K562 (cell line): ENCODE results near the gene TM9SF4. TPM values are rescaled to one million over a fixed set of nuclear protein-coding genes. Genes with fewer than 3 reads are reported as not detected.
A peak's percentile ranks its signal among the peaks of the same experiment; 100 is the strongest.

Source experiments
- ATAC-seq: fragments of 200-7000 bp; cut with Tn5 transposase; 3 replicates; pipeline ENCODE4 v1.9.1; 2020; ENCODE audit warnings: moderate library complexity
- BruUV-seq: library from RNA; stranded (reverse); fragments of 400-500 nt; replicated peaks from 2 replicates; lab custom pipeline; 2021; lab: Mats Ljungman, UMichigan
- CTCF ChIA-PET: fragments of 300-600 bp; formaldehyde crosslinking; extraction: SDS; loops from one replicate; lab custom pipeline; 2021; ENCODE audit warnings: low intra/inter-chr PET ratio; lab: Yijun Ruan, JAX
- POLR2A ChIA-PET: fragments of 300-600, 350-650 bp; sonication (Branson Sonifier 250); formaldehyde crosslinking; extraction: SDS; loops from one replicate; lab custom pipeline; 2021; ENCODE audit warnings: antibody characterized with exemption, inconsistent platforms; lab: Yijun Ruan, JAX
- DNase-seq, 4 experiments: peaks; one replicate each; pipeline versions ENCODE4 v3.0.0 to v3.0.0-alpha.2; 2011 to 2018; ENCODE audit warnings: low spot score in 3 of 4, mixed read lengths in 3 of 4; ENCODE audit errors: extremely low read depth in 1 of 4
- FAIRE-seq: peaks from 2 replicates; lab custom pipeline; 2011; peaks lifted over from hg19 to GRCh38; lab: Jason Lieb, UNC
- H2AFZ ChIP-seq: 2 replicates; pipeline ENCODE4 v1.6.0; 2011; ENCODE audit warnings: low read depth, low read length, control low read depth, inconsistent platforms
- H3K27ac ChIP-seq: fragments of 200-600 bp; 3 replicates; pipeline ENCODE4 v1.8.0; 2011; ENCODE audit warnings: low read depth, mild to moderate bottlenecking, control low read depth, inconsistent platforms, low read length, moderate library complexity, mixed read lengths; ENCODE audit errors: extremely low read depth
- H3K27me3 ChIP-seq, 2 experiments: fragments of 300-600 bp in 1 of 2; 2 replicates in 1 of 2; 3 replicates in 1 of 2; pipeline versions ENCODE4 v1.6.0 to v1.8.0; 2011; ENCODE audit warnings: inconsistent platforms in 2 of 2, low read length in 2 of 2, mild to moderate bottlenecking in 1 of 2, mixed read lengths in 1 of 2, moderate library complexity in 1 of 2; ENCODE audit not compliant: control insufficient read depth in 2 of 2, insufficient read depth in 2 of 2
- H3K36me3 ChIP-seq: fragments of 300-600 bp; 3 replicates; pipeline ENCODE4 v1.8.0; 2011; ENCODE audit warnings: mild to moderate bottlenecking, low read length, inconsistent platforms; ENCODE audit not compliant: control insufficient read depth, insufficient read depth
- H3K4me1 ChIP-seq, 2 experiments: fragments of 200-600 bp in 1 of 2; replicated peaks in 1 of 2; 2 replicates in 1 of 2; 3 replicates in 1 of 2; pipeline versions ENCODE4 v1.5.1 to v1.8.0; 2011; ENCODE audit warnings: inconsistent platforms in 2 of 2, low read length in 2 of 2, mild to moderate bottlenecking in 1 of 2, mixed read lengths in 1 of 2, moderate library complexity in 1 of 2; ENCODE audit not compliant: control insufficient read depth in 2 of 2, insufficient read depth in 2 of 2
- H3K4me2 ChIP-seq: 2 replicates; pipeline ENCODE4 v1.6.1; 2011; ENCODE audit warnings: low read length, control low read depth, inconsistent platforms, mixed read lengths; ENCODE audit not compliant: insufficient read depth
- H3K4me3 ChIP-seq: fragments of 200-600 bp; sonication (generic), shearing (Covaris generic); 2 replicates; pipeline ENCODE4 v1.5.1; 2016; ENCODE audit warnings: control low read depth, inconsistent platforms
- H3K79me2 ChIP-seq: fragments of 200-600 bp; 3 replicates; pipeline ENCODE4 v1.8.0; 2011; ENCODE audit warnings: low read length, inconsistent platforms; ENCODE audit not compliant: control insufficient read depth, insufficient read depth
- H3K9ac ChIP-seq, 2 experiments: 2 replicates each; pipeline versions ENCODE4 v1.6.0 to v1.6.1; 2011; ENCODE audit warnings: low read depth in 2 of 2, low read length in 2 of 2, control low read depth in 1 of 2, inconsistent platforms in 1 of 2, mild to moderate bottlenecking in 1 of 2, mixed read lengths in 1 of 2; ENCODE audit not compliant: insufficient read depth in 1 of 2
- H3K9me1 ChIP-seq: one replicate; pipeline ENCODE4 v1.6.0; 2011; ENCODE audit warnings: inconsistent platforms, mild to moderate bottlenecking, low read length, moderate library complexity; ENCODE audit not compliant: control insufficient read depth, insufficient read depth
- H3K9me3 ChIP-seq: replicated peaks from 2 replicates; pipeline ENCODE4 v1.5.1; 2011; ENCODE audit warnings: low read depth, low read length, inconsistent platforms; ENCODE audit not compliant: control insufficient read depth, insufficient read depth
- H4K20me1 ChIP-seq: replicated peaks from 2 replicates; pipeline ENCODE4 v1.6.1; 2011; ENCODE audit warnings: low read length, inconsistent platforms, mixed read lengths; ENCODE audit not compliant: control insufficient read depth, insufficient read depth
- BCOR ChIP-seq: fragments of 450-650 bp; IDR thresholded peaks from 2 replicates; pipeline ENCODE4 v1.6.1; 2016
- BHLHE40 ChIP-seq: IDR thresholded peaks from 2 replicates; pipeline ENCODE4 v1.6.1; 2011; ENCODE audit warnings: low read length, improper control_type of control experiment
- ELF1 ChIP-seq: fragments of 200-800 bp; sonication (Bioruptor generic); IDR thresholded peaks from 2 replicates; pipeline ENCODE4 v1.6.1; 2016; ENCODE audit warnings: missing genetic modification characterization, missing compliant biosample characterization
- FOXK2 ChIP-seq, 2 experiments: fragments of 450-650 bp; IDR thresholded peaks in 1 of 2; conservative IDR thresholded peaks in 1 of 2; 2 replicates each; pipeline ENCODE4 v1.6.1; 2016; ENCODE audit warnings: low read depth in 2 of 2, mild to moderate bottlenecking in 1 of 2
- GATA2 ChIP-seq: sonication (generic); formaldehyde crosslinking; IDR thresholded peaks from 2 replicates; pipeline ENCODE4 v1.4.0; 2020; ENCODE audit warnings: mild to moderate bottlenecking, missing genetic modification reagents
- KAT7 ChIP-seq: sonication (generic); formaldehyde crosslinking; IDR thresholded peaks from 2 replicates; pipeline ENCODE4 v1.8.0; 2022; ENCODE audit warnings: missing genetic modification reagents, mild to moderate bottlenecking, borderline replicate concordance
- KAT8 ChIP-seq: fragments of 450-650 bp; IDR thresholded peaks from 2 replicates; pipeline ENCODE4 v1.6.1; 2016; ENCODE audit warnings: low read depth, mild to moderate bottlenecking
- KDM1A ChIP-seq, 2 experiments: fragments of 450-650 bp; IDR thresholded peaks; 2 replicates each; pipeline ENCODE4 v1.6.1; 2016; ENCODE audit warnings: mild to moderate bottlenecking in 2 of 2
- MECOM ChIP-seq: fragments of 250-450 bp; sonication (Bioruptor Pico); IDR thresholded peaks from 2 replicates; pipeline ENCODE4 v1.8.0; 2022; ENCODE audit warnings: inconsistent platforms
- POLR2H ChIP-seq: IDR thresholded peaks from 2 replicates; pipeline ENCODE4 v1.6.1; 2016; ENCODE audit warnings: missing genetic modification characterization, low read depth, mild to moderate bottlenecking, control low read depth, missing compliant biosample characterization, moderate library complexity
- SMAD1 ChIP-seq: fragments of 150-350 bp; IDR thresholded peaks from 2 replicates; pipeline ENCODE4 v1.6.1; 2014; ENCODE audit warnings: low read length, low read depth; ENCODE audit not compliant: partially characterized antibody
- SMARCE1 ChIP-seq: fragments of 450-650 bp; IDR thresholded peaks from 2 replicates; pipeline ENCODE4 v1.7.1; 2016; ENCODE audit warnings: mild to moderate bottlenecking
- WGBS: fragments of 100-300 bp; shearing (Covaris generic); methylation state at CpG from one replicate; pipeline ENCODE4 v1.1.6; 2016; ENCODE audit warnings: low coverage, mixed read lengths; ENCODE audit not compliant: insufficient coverage; ENCODE audit errors: missing lambda C conversion rate; 5-methylcytosine and 5-hydroxymethylcytosine counted together
- in situ Hi-C: fragments of 300-500 bp; cut with MboI; formaldehyde crosslinking; loops from 4 replicates; pipeline ENCODE4 v1.15.0; 2018; ENCODE audit warnings: inconsistent platforms, mixed read lengths
- intact Hi-C: fragments of 100-400 bp; cut with micrococcal nuclease; formaldehyde crosslinking; loops from 2 replicates; pipeline ENCODE4 v1.14.2; 2022
- polyA plus RNA-seq, 8 experiments: library from polyadenylated mRNA; depleted of rRNA in 4 of 8; stranded (reverse) in 5 of 8; unstranded in 3 of 8; fragments of >200 nt; fragmentation: Nextera tagmentation in 2 of 8; fragmentation: Illumina TruSeq in 1 of 8; extraction: Ambion mirVana in 2 of 8; extraction: Trizol in 1 of 8; gene quantifications; 2 replicates each; pipeline versions ENCODE4 v1.2.1 to v1.2.3, GENCODE V29; 2011 to 2014; ENCODE audit warnings: inconsistent platforms in 1 of 8, missing spikeins in 1 of 8
- total RNA-seq, 7 experiments: library from RNA; depleted of rRNA in 6 of 7; stranded (reverse); fragments of >200 nt in 6 of 7; fragmentation: Illumina TruSeq in 2 of 7; extraction: Trizol in 2 of 7; gene quantifications; 2 replicates each; pipeline versions ENCODE4 v1.2.1 to v1.2.3, GENCODE V29; 2011 to 2021; ENCODE audit warnings: low replicate concordance in 1 of 7
- TF ChIP-seq, protein P1 (sequence below): fragments of 200-400 bp; formaldehyde crosslinking; IDR thresholded peaks from 2 replicates; pipeline ENCODE4 v1.6.1; 2017; ENCODE audit warnings: mild to moderate bottlenecking, low read depth, low read length, moderate library complexity
- TF ChIP-seq, protein P2 (sequence below), 2 experiments: fragments of 450-650 bp in 1 of 2; sonication (generic) in 1 of 2; formaldehyde crosslinking; conservative IDR thresholded peaks; 2 replicates each; pipeline versions ENCODE4 v1.4.0 to v1.8.1; 2020 to 2022; ENCODE audit warnings: mild to moderate bottlenecking in 1 of 2, missing genetic modification reagents in 1 of 2
- TF ChIP-seq, protein P3 (sequence below): fragments of 450-650 bp; formaldehyde crosslinking; conservative IDR thresholded peaks from 2 replicates; pipeline ENCODE4 v1.4.0; 2022; ENCODE audit warnings: mild to moderate bottlenecking, missing genetic modification characterization
- TF ChIP-seq, protein P4 (sequence below): sonication (generic); IDR thresholded peaks from 2 replicates; pipeline ENCODE4 v1.6.1; 2016

TM9SF4 gene
- total and polyA plus RNA-seq, 9 of the 15 experiments (the other 6 are each of a cell fraction or from before 2014, with no cell fraction given), result 14.5 to 46.3 (median 26.9) TPM

- TF ChIP-seq, protein P1, sequence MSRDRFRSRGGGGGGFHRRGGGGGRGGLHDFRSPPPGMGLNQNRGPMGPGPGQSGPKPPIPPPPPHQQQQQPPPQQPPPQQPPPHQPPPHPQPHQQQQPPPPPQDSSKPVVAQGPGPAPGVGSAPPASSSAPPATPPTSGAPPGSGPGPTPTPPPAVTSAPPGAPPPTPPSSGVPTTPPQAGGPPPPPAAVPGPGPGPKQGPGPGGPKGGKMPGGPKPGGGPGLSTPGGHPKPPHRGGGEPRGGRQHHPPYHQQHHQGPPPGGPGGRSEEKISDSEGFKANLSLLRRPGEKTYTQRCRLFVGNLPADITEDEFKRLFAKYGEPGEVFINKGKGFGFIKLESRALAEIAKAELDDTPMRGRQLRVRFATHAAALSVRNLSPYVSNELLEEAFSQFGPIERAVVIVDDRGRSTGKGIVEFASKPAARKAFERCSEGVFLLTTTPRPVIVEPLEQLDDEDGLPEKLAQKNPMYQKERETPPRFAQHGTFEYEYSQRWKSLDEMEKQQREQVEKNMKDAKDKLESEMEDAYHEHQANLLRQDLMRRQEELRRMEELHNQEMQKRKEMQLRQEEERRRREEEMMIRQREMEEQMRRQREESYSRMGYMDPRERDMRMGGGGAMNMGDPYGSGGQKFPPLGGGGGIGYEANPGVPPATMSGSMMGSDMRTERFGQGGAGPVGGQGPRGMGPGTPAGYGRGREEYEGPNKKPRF, result no peak
- TF ChIP-seq ELF1 (tag), result no peak
- TF ChIP-seq, all 486 proteins: peak for 0
Measured at GRCh38 chr20:32215147-32215546, 105.6 kb downstream of the TM9SF4 start (continued).

DNA sequence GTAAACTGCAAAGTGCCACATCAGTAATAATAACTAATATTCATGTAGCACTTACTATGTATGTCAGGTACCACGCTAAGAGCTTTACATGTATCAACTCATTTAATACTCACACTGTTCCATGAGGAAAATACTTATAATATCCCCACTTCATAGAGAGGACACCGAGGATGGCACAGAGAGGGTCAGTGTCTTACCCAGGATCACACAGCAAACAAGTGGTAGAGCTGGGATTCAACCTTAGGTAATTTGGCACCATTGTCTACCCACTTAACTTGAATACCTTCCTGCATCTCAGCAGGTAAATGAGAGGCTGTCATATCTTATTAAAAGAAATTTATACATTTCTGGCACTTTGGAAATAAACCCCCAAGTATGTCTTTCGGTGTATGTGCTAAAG lies 106.2 kb downstream of the TM9SF4 start:
- intact Hi-C loops, result no loop called here
- Histone ChIP-seq H3K27me3 (no peaks in the 10 kb centered on the region), H3K9me1 (no peaks in the 10 kb centered on the region), H3K9ac (no peak overlapping the region), H4K20me1 (peaks cover 7% of the 10 kb centered on the region), H3K27ac (no peak overlapping the region), H2AFZ (no peak overlapping the region), H3K4me2 (no peak overlapping the region), H3K4me1 (no peaks in the 10 kb centered on the region), H3K36me3 (peaks cover 89% of the 10 kb centered on the region), H3K79me2 (peaks cover 6% of the 10 kb centered on the region; the same call in 2 of the 3 replicates), H3K4me3 (no peak overlapping the region), H3K9me3 (no peaks in the 10 kb centered on the region)
- ChIA-PET POLR2A (no interaction called here), CTCF (no interaction called here)
- in situ Hi-C loops, result no loop called here
- no peak for ATAC-seq
- DNase-seq, result no peak
- WGBS, result 86% methylated on average over 3 of the region's 3 CpGs
- no peak for FAIRE-seq
- no TSS peak for BruUV-seq
- TF ChIP-seq KAT8, result no peak
- TF ChIP-seq SMAD1, result no peak
- no peak for TF ChIP-seq BHLHE40
- TF ChIP-seq, protein P2, sequence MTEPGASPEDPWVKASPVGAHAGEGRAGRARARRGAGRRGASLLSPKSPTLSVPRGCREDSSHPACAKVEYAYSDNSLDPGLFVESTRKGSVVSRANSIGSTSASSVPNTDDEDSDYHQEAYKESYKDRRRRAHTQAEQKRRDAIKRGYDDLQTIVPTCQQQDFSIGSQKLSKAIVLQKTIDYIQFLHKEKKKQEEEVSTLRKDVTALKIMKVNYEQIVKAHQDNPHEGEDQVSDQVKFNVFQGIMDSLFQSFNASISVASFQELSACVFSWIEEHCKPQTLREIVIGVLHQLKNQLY (CRISPR knock-in tag; conservative IDR thresholded peaks at IDR 0.05), result no peak
- TF ChIP-seq SMARCE1, result no peak
- no peak for TF ChIP-seq FOXK2 (conservative IDR thresholded peaks at IDR 0.05 in 1 of 2, IDR thresholded peaks at IDR 0.05 in 1 of 2; ENCODE audit: low read depth in 2 of 2)
- TF ChIP-seq MECOM, result no peak
- peak; percentile 69; the same call in 1 of the 2 replicates for TF ChIP-seq BCOR
- TF ChIP-seq POLR2H (tag), result no peak
- no peak for TF ChIP-seq KAT7 (CRISPR knock-in tag)
- TF ChIP-seq, protein P3, sequence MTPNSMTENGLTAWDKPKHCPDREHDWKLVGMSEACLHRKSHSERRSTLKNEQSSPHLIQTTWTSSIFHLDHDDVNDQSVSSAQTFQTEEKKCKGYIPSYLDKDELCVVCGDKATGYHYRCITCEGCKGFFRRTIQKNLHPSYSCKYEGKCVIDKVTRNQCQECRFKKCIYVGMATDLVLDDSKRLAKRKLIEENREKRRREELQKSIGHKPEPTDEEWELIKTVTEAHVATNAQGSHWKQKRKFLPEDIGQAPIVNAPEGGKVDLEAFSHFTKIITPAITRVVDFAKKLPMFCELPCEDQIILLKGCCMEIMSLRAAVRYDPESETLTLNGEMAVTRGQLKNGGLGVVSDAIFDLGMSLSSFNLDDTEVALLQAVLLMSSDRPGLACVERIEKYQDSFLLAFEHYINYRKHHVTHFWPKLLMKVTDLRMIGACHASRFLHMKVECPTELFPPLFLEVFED (CRISPR knock-in tag), result no peak
- TF ChIP-seq, protein P4, sequence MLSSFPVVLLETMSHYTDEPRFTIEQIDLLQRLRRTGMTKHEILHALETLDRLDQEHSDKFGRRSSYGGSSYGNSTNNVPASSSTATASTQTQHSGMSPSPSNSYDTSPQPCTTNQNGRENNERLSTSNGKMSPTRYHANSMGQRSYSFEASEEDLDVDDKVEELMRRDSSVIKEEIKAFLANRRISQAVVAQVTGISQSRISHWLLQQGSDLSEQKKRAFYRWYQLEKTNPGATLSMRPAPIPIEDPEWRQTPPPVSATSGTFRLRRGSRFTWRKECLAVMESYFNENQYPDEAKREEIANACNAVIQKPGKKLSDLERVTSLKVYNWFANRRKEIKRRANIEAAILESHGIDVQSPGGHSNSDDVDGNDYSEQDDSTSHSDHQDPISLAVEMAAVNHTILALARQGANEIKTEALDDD, result no peak
- TF ChIP-seq GATA2, result no peak
- TF ChIP-seq KDM1A (IDR thresholded peaks at IDR 0.05), result peak; percentile 26 to 32; a peak in 3 of 4 replicates
